ENCODE measurements around the gene GRIK3.

Gene GRIK3

GRCh38 chr1:36964830-36965229 lies 69.5 kb downstream of the GRIK3 start:
- H3K9me3 ChIP-seq (ENCODE audit: control insufficient read depth, insufficient read depth, low read depth, low read length) = no peaks in the 10 kb centered on the region
- ChIA-PET POLR2A (no interaction called here), CTCF (no interaction called here)
- H3K27ac ChIP-seq (ENCODE audit: extremely low read depth, low read depth, low read length) = no peak overlapping the region
- H3K4me3 ChIP-seq (ENCODE audit: low read depth, low read length) = no peak overlapping the region
- no peaks in the 10 kb centered on the region for H3K4me1 ChIP-seq (ENCODE audit: control insufficient read depth, insufficient read depth, low read length)
- H3K36me3 ChIP-seq (ENCODE audit: control insufficient read depth in 2 of 2, insufficient read depth in 1 of 2, low read length in 2 of 2) = no peaks in the 10 kb centered on the region
- TF ChIP-seq ZNF600 (tag by site-specific recombination; IDR thresholded peaks at IDR 0.05) (no peak), PRDM6 (tag by site-specific recombination; IDR thresholded peaks at IDR 0.05) (no peak), ZNF624 (tag by site-specific recombination; IDR thresholded peaks at IDR 0.05) (no peak), ZNF132 (tag by site-specific recombination; IDR thresholded peaks at IDR 0.05; ENCODE audit: borderline replicate concordance) (no peak), ZNF19 (tag by site-specific recombination; IDR thresholded peaks at IDR 0.05; ENCODE audit: low read depth) (no peak), TSHZ1 (tag by site-specific recombination; IDR thresholded peaks at IDR 0.05; ENCODE audit: borderline replicate concordance) (no peak), ZNF639 (tag by site-specific recombination; IDR thresholded peaks at IDR 0.05) (no peak), ZNF394 (tag by site-specific recombination; IDR thresholded peaks at IDR 0.05; ENCODE audit: borderline replicate concordance) (no peak), ZBTB21 (tag by site-specific recombination; IDR thresholded peaks at IDR 0.05) (no peak), ZNF140 (tag by site-specific recombination; IDR thresholded peaks at IDR 0.05) (no peak), ZNF423 (tag by site-specific recombination; IDR thresholded peaks at IDR 0.05) (no peak), ZNF768 (tag by site-specific recombination; IDR thresholded peaks at IDR 0.05) (no peak), ZNF280C (tag by site-specific recombination; IDR thresholded peaks at IDR 0.05) (no peak), ZNF473 (tag by site-specific recombination; IDR thresholded peaks at IDR 0.05) (no peak), ZFP37 (tag by site-specific recombination; IDR thresholded peaks at IDR 0.05) (no peak), ZNF175 (tag by site-specific recombination; IDR thresholded peaks at IDR 0.05) (no peak), KLF1 (tag by site-specific recombination; IDR thresholded peaks at IDR 0.05) (no peak)

- Histone ChIP-seq H3K27ac (ENCODE audit: extremely low read depth, low read depth, low read length) (no peak overlapping the region), H3K9me3 (ENCODE audit: control insufficient read depth, insufficient read depth, low read depth, low read length) (no peaks in the 10 kb centered on the region), H3K4me3 (ENCODE audit: low read depth, low read length) (no peak overlapping the region), H3K36me3 (ENCODE audit: control insufficient read depth in 2 of 2, insufficient read depth in 1 of 2, low read length in 2 of 2) (no peaks in the 10 kb centered on the region), H3K4me1 (ENCODE audit: control insufficient read depth, insufficient read depth, low read length) (no peaks in the 10 kb centered on the region)
- CTCF ChIA-PET = no interaction called here
- POLR2A ChIA-PET = no interaction called here
- no peak for TF ChIP-seq ZNF394 (tag by site-specific recombination; IDR thresholded peaks at IDR 0.05; ENCODE audit: borderline replicate concordance)
- no peak for TF ChIP-seq ZNF37A (tag by site-specific recombination; IDR thresholded peaks at IDR 0.05)
- TF ChIP-seq ZNF776 (tag by site-specific recombination; IDR thresholded peaks at IDR 0.05; ENCODE audit: borderline replicate concordance) = no peak
- TF ChIP-seq ZNF157 (tag by site-specific recombination; IDR thresholded peaks at IDR 0.05) = no peak
- TF ChIP-seq ZNF658 (tag by site-specific recombination; IDR thresholded peaks at IDR 0.05) = no peak
- no peak for TF ChIP-seq ZNF184 (tag by site-specific recombination; IDR thresholded peaks at IDR 0.05)
- no peak for TF ChIP-seq ZNF777 (tag by site-specific recombination; IDR thresholded peaks at IDR 0.05; ENCODE audit: borderline replicate concordance)
- TF ChIP-seq KLF8 (tag by site-specific recombination; IDR thresholded peaks at IDR 0.05) = no peak
- TF ChIP-seq ZNF398 (tag by site-specific recombination; IDR thresholded peaks at IDR 0.05) = no peak
Observed at GRCh38 chr1:36963006-36963405, 71.3 kb downstream of the GRIK3 start.
